ENCODE measurements around the gene BIRC6.

The BIRC6 gene

DNA sequence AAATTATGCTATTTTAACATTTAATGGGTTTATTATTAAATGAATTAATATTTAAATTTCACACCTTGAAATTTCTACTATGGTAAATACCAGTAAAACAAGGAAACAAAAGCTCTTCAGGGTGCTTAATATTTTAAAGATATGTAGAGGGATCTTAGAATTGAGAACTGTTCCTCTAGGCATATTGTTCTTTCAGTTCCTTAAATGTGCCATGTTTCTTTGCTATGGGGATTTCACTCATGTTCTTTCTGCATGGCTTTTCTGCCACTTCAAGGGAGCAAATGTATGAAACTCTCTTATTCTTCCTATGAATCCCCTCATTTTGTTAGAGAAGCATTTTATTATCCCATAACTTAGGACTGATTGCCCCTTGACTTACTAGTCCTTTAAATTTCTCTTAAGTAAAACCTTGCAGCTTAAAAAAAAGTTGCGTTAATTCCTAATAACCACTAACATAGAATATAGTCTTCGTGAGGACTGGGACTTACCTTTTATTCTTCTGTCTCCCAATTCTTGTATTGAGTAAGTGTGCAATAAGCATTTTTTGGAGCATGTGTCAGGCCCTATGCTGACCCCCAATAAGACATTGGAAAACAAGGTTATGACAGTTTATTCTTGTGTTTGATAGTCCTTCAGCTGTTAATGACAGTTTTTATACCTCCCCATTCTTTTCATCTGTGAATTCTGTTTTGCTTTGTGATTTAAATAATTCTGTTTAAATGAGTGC, 95.7 kb downstream of the BIRC6 start:
- TF ChIP-seq, protein P1, sequence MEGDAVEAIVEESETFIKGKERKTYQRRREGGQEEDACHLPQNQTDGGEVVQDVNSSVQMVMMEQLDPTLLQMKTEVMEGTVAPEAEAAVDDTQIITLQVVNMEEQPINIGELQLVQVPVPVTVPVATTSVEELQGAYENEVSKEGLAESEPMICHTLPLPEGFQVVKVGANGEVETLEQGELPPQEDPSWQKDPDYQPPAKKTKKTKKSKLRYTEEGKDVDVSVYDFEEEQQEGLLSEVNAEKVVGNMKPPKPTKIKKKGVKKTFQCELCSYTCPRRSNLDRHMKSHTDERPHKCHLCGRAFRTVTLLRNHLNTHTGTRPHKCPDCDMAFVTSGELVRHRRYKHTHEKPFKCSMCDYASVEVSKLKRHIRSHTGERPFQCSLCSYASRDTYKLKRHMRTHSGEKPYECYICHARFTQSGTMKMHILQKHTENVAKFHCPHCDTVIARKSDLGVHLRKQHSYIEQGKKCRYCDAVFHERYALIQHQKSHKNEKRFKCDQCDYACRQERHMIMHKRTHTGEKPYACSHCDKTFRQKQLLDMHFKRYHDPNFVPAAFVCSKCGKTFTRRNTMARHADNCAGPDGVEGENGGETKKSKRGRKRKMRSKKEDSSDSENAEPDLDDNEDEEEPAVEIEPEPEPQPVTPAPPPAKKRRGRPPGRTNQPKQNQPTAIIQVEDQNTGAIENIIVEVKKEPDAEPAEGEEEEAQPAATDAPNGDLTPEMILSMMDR (IDR thresholded peaks at IDR 0.05; ENCODE audit: low read length) = no peak
- no peak for TF ChIP-seq EZH2 (IDR thresholded peaks at IDR 0.05; ENCODE audit: borderline replicate concordance, low read length)
- Histone ChIP-seq H3K27ac (ENCODE audit: low read depth, low read length, poor library complexity, severe bottlenecking) (no peak overlapping the region), H3K9me2 (ENCODE audit: low read depth, low read length) (no peaks in the 10 kb centered on the region), H4K20me1 (ENCODE audit: insufficient read depth, low read length) (no peaks in the 10 kb centered on the region), H3F3A (ENCODE audit: insufficient read depth, low read length) (no peaks in the 10 kb centered on the region), H3K9me3 (ENCODE audit: low read length) (no peaks in the 10 kb centered on the region), H3K4me2 (ENCODE audit: low read length) (no peak overlapping the region), H3K36me3 (ENCODE audit: insufficient read depth, low read length) (peaks cover 69% of the 10 kb centered on the region), H3K79me2 (ENCODE audit: insufficient read depth, low read length) (no peaks in the 10 kb centered on the region), H3K27me3 (ENCODE audit: insufficient read depth, low read length) (no peaks in the 10 kb centered on the region), H3K9ac (ENCODE audit: low read length) (no peak overlapping the region), H3K4me3 (ENCODE audit: low read depth, low read length, poor library complexity, severe bottlenecking) (no peak overlapping the region), H2AFZ (ENCODE audit: low read length) (no peak overlapping the region), H3K4me1 (ENCODE audit: insufficient read depth, low read length, severe bottlenecking) (no peaks in the 10 kb centered on the region)

DNA sequence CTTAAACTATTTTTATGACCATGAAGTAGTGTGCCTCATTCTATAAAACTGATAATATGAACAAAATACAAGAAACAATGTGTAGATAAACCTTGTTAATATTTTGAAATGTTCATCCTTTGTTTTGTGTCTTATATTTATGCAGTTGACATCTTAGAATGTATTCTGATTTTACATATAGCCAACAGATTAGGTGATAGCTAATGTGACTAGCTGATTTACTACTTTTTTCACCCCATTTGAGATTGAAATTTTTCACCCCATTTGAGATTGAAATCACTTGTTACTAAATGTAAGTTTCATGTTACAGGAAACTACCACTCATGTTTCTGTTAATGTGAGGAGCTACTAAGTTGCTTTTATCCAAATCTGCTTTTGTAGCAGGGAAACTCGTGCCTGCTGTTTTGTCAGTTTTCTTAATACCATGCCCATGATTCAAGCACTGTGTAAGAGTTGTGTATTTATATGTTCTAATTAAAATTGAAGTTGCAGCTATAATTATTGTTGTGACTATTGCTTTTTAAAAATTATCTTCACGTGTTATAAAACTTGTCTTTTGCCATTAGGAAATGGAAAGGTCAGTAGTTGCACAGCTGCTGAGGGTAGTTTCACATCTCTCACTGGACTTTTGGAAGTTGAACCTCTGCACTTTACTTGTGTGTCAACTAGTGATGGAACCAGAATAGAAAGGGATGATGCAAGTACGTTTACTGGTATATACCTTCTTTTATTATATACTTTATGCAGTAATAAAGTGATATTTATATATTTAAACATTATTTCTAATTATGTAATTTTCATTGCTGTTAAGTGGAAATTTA, 96.6 kb downstream of the BIRC6 start:
- H3K9me3 ChIP-seq (ENCODE audit: low read length) = no peaks in the 10 kb centered on the region
- H3F3A ChIP-seq (ENCODE audit: insufficient read depth, low read length) = no peaks in the 10 kb centered on the region
- no peaks in the 10 kb centered on the region for H3K79me2 ChIP-seq (ENCODE audit: insufficient read depth, low read length)
- H4K20me1 ChIP-seq (ENCODE audit: insufficient read depth, low read length) = no peaks in the 10 kb centered on the region
- H3K4me1 ChIP-seq (ENCODE audit: insufficient read depth, low read length, severe bottlenecking) = no peaks in the 10 kb centered on the region
- TF ChIP-seq, protein P1 (IDR thresholded peaks at IDR 0.05; ENCODE audit: low read length) = no peak
- TF ChIP-seq EZH2 (IDR thresholded peaks at IDR 0.05; ENCODE audit: borderline replicate concordance, low read length) = no peak
- no peak overlapping the region for H3K27ac ChIP-seq (ENCODE audit: low read depth, low read length, poor library complexity, severe bottlenecking)
- no peak overlapping the region for H3K9ac ChIP-seq (ENCODE audit: low read length)
- H3K36me3 ChIP-seq (ENCODE audit: insufficient read depth, low read length) = peaks cover 76% of the 10 kb centered on the region
- H3K4me2 ChIP-seq (ENCODE audit: low read length) = no peak overlapping the region
- no peaks in the 10 kb centered on the region for H3K27me3 ChIP-seq (ENCODE audit: insufficient read depth, low read length)
- H2AFZ ChIP-seq (ENCODE audit: low read length) = no peak overlapping the region
- H3K4me3 ChIP-seq (ENCODE audit: low read depth, low read length, poor library complexity, severe bottlenecking) = no peak overlapping the region
- no peaks in the 10 kb centered on the region for H3K9me2 ChIP-seq (ENCODE audit: low read depth, low read length)

DNA sequence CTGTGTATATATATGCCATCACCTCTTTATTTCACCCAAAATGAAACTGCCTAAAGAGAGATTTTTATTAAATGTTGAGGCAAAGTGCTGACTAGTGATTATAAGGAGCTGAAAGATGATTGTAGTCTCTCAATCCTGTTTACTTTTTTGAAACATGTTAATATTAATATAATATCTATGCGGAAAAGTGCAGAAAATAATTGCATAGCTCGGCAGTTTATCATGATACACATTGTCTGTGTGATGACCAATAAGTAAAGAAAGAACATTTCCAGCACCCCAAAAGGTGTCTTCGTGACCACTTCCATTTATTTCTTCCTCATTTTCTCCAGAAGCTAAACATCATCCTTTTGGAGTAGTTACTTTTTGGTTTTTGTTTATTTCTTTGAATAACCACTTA, 99.0 kb downstream of the BIRC6 start:
- H4K20me1 ChIP-seq (ENCODE audit: insufficient read depth, low read length) = no peaks in the 10 kb centered on the region
- TF ChIP-seq, protein P1 (IDR thresholded peaks at IDR 0.05; ENCODE audit: low read length) = no peak
- no peak for TF ChIP-seq EZH2 (IDR thresholded peaks at IDR 0.05; ENCODE audit: borderline replicate concordance, low read length)
- H3K4me3 ChIP-seq (ENCODE audit: low read depth, low read length, poor library complexity, severe bottlenecking) = no peak overlapping the region
- no peaks in the 10 kb centered on the region for H3K9me3 ChIP-seq (ENCODE audit: low read length)
- no peak overlapping the region for H3K27ac ChIP-seq (ENCODE audit: low read depth, low read length, poor library complexity, severe bottlenecking)
- no peaks in the 10 kb centered on the region for H3K27me3 ChIP-seq (ENCODE audit: insufficient read depth, low read length)
- H3K4me1 ChIP-seq (ENCODE audit: insufficient read depth, low read length, severe bottlenecking) = no peaks in the 10 kb centered on the region
- H3K79me2 ChIP-seq (ENCODE audit: insufficient read depth, low read length) = peaks cover 6% of the 10 kb centered on the region; the same call in 1 of the 2 replicates
- no peaks in the 10 kb centered on the region for H3K9me2 ChIP-seq (ENCODE audit: low read depth, low read length)
- no peak overlapping the region for H3K9ac ChIP-seq (ENCODE audit: low read length)
- no peak overlapping the region for H2AFZ ChIP-seq (ENCODE audit: low read length)
- no peaks in the 10 kb centered on the region for H3F3A ChIP-seq (ENCODE audit: insufficient read depth, low read length)
- peaks cover 61% of the 10 kb centered on the region for H3K36me3 ChIP-seq (ENCODE audit: insufficient read depth, low read length)
- no peak overlapping the region for H3K4me2 ChIP-seq (ENCODE audit: low read length)

All from OCI-LY1 (cell line).